Measurements from ENCODE around the gene GLTP.

GRCh38 chr12:109875572-109876131 lies 4.7 kb downstream of the GLTP start:
- TF ChIP-seq POLR2A (IDR thresholded peaks at IDR 0.05): no peak
- TF ChIP-seq CTCF (IDR thresholded peaks at IDR 0.05): no peak

Data from adrenal gland (tissue), 5 donors.